GM12878 (cell line): ENCODE data around the gene AGBL4. TPM values are rescaled to one million over a fixed set of nuclear protein-coding genes. Genes with fewer than 3 reads are reported as not detected.

Experiments
- ATAC-seq: fragments of 200-7000 bp; cut with Tn5 transposase; 3 replicates; pipeline ENCODE4 v1.9.1; 2020; ENCODE audit warnings: mild to moderate bottlenecking, moderate library complexity
- BruUV-seq: library from RNA; stranded (reverse); fragments of 400-500 nt; replicated peaks from 2 replicates; lab custom pipeline; 2021; lab: Mats Ljungman, UMichigan
- CTCF ChIA-PET: fragments of 300-600 bp; sonication (Branson Sonifier 250); formaldehyde crosslinking; extraction: SDS; loops from one replicate; lab custom pipeline; 2021; ENCODE audit warnings: inconsistent platforms; lab: Yijun Ruan, JAX
- POLR2A ChIA-PET: fragments of 350-600 bp; formaldehyde crosslinking; extraction: SDS; loops from one replicate; lab custom pipeline; 2021; ENCODE audit warnings: inconsistent platforms; lab: Charles Lee
- RAD21 ChIA-PET: fragments of 300-600 bp; sonication (Branson Sonifier 250); formaldehyde crosslinking; loops from one replicate; lab custom pipeline; 2023; ENCODE audit warnings: antibody characterized with exemption; ENCODE audit not compliant: unreplicated experiment; lab: Charles Lee
- SMC1A ChIA-PET: fragments of 300-600 bp; sonication (Branson Sonifier 250); formaldehyde crosslinking; loops from one replicate; lab custom pipeline; 2023; ENCODE audit not compliant: unreplicated experiment, uncharacterized antibody; lab: Charles Lee
- DNase-seq: peaks from one replicate; pipeline ENCODE4 v3.0.0-alpha.2; 2011; ENCODE audit warnings: low read depth, low spot score
- FAIRE-seq: peaks from 3 replicates; lab custom pipeline; 2011; peaks lifted over from hg19 to GRCh38; lab: Jason Lieb, UNC
- H2AFZ ChIP-seq: 2 replicates; pipeline ENCODE4 v1.6.0; 2011; ENCODE audit warnings: low read depth, low read length, control low read depth; ENCODE audit not compliant: control insufficient read depth
- H3K27ac ChIP-seq: 2 replicates; pipeline ENCODE4 v1.5.1; 2011; ENCODE audit warnings: control low read depth; ENCODE audit not compliant: control insufficient read depth, insufficient read depth
- H3K27me3 ChIP-seq, 2 experiments: replicated peaks in 1 of 2; 2 replicates each; pipeline versions ENCODE4 v1.6.0 to v1.6.1; 2011; ENCODE audit warnings: low read length in 1 of 2; ENCODE audit not compliant: control insufficient read depth in 2 of 2, insufficient read depth in 2 of 2
- H3K36me3 ChIP-seq, 2 experiments: 2 replicates each; pipeline ENCODE4 v1.5.1; 2011; ENCODE audit warnings: low read length in 1 of 2; ENCODE audit not compliant: control insufficient read depth in 2 of 2, insufficient read depth in 2 of 2
- H3K4me1 ChIP-seq: 2 replicates; pipeline ENCODE4 v1.6.1; 2011; ENCODE audit warnings: mild to moderate bottlenecking, low read length, moderate library complexity, mixed read lengths; ENCODE audit not compliant: control insufficient read depth, insufficient read depth
- H3K4me2 ChIP-seq: 2 replicates; pipeline ENCODE4 v1.6.0; 2011; ENCODE audit warnings: control low read depth; ENCODE audit not compliant: control insufficient read depth, insufficient read depth
- H3K4me3 ChIP-seq: fragments of 200-600 bp; sonication (generic); 2 replicates; pipeline ENCODE4 v1.5.1; 2016
- H3K79me2 ChIP-seq: 2 replicates; pipeline ENCODE4 v1.6.0; 2011; ENCODE audit warnings: low read length; ENCODE audit not compliant: control insufficient read depth, insufficient read depth
- H3K9ac ChIP-seq: 2 replicates; pipeline ENCODE4 v1.8.0; 2011; ENCODE audit warnings: low read length, control low read depth, mixed read lengths; ENCODE audit not compliant: control insufficient read depth, insufficient read depth
- H3K9me3 ChIP-seq: replicated peaks from 3 replicates; pipeline ENCODE4 v1.5.1; 2011; ENCODE audit warnings: mild to moderate bottlenecking, low read length; ENCODE audit not compliant: control insufficient read depth, insufficient read depth
- H4K20me1 ChIP-seq: 2 replicates; pipeline ENCODE4 v1.6.0; 2011; ENCODE audit not compliant: control insufficient read depth, insufficient read depth
- CBFB ChIP-seq: IDR thresholded peaks from 2 replicates; pipeline ENCODE4 v1.6.1; 2016; ENCODE audit warnings: antibody characterized with exemption, low read depth
- CEBPB ChIP-seq, 2 experiments: fragments of 150-350 bp in 1 of 2; IDR thresholded peaks; 2 replicates each; pipeline ENCODE4 v1.6.1; 2012 to 2014; ENCODE audit warnings: low read depth in 2 of 2, low read length in 2 of 2, borderline replicate concordance in 1 of 2, inconsistent platforms in 1 of 2
- CHD4 ChIP-seq: fragments of 200-600 bp; sonication (generic); IDR thresholded peaks from 2 replicates; pipeline ENCODE4 v1.6.1; 2016; ENCODE audit warnings: mild to moderate bottlenecking
- CREM ChIP-seq: IDR thresholded peaks from 2 replicates; pipeline ENCODE4 v1.6.1; 2014; ENCODE audit warnings: antibody characterized with exemption, low read depth
- EZH2 ChIP-seq: IDR thresholded peaks from 2 replicates; pipeline ENCODE4 v1.6.1; 2012; ENCODE audit warnings: low read depth, mild to moderate bottlenecking, control low read depth, inconsistent platforms, low read length, borderline replicate concordance; ENCODE audit not compliant: control insufficient read depth
- JUNB ChIP-seq: IDR thresholded peaks from 2 replicates; pipeline ENCODE4 v1.6.1; 2016; ENCODE audit warnings: antibody characterized with exemption, mild to moderate bottlenecking
- MEF2B ChIP-seq: fragments of 450-650 bp; IDR thresholded peaks from 2 replicates; pipeline ENCODE4 v1.6.1; 2018; ENCODE audit warnings: mild to moderate bottlenecking, moderate library complexity; ENCODE audit not compliant: partially characterized antibody, poor library complexity, severe bottlenecking
- NFXL1 ChIP-seq: fragments of 450-650 bp; IDR thresholded peaks from 2 replicates; pipeline ENCODE4 v1.6.1; 2017; ENCODE audit warnings: antibody characterized with exemption, mild to moderate bottlenecking, borderline replicate concordance
- NFYA ChIP-seq: IDR thresholded peaks from 2 replicates; pipeline ENCODE4 v1.6.1; 2011; ENCODE audit warnings: low read depth, mild to moderate bottlenecking, low read length, improper control_type of control experiment, borderline replicate concordance
- NR2F1 ChIP-seq: fragments of 450-650 bp; conservative IDR thresholded peaks from 2 replicates; pipeline ENCODE4 v1.6.1; 2017; ENCODE audit warnings: mild to moderate bottlenecking
- POU2F2 ChIP-seq: IDR thresholded peaks from 3 replicates; pipeline ENCODE4 v1.6.1; 2011; ENCODE audit warnings: low read depth, mild to moderate bottlenecking, low read length, borderline replicate concordance
- SMARCA5 ChIP-seq: fragments of 450-650 bp; IDR thresholded peaks from 2 replicates; pipeline ENCODE4 v1.6.1; 2017; ENCODE audit warnings: mild to moderate bottlenecking
- SRF ChIP-seq, 2 experiments: IDR thresholded peaks; 2 replicates each; pipeline ENCODE4 v1.6.1; 2011; ENCODE audit warnings: low read depth in 2 of 2, low read length in 2 of 2, mild to moderate bottlenecking in 1 of 2, moderate library complexity in 1 of 2
- STAT1 ChIP-seq: fragments of 450-650 bp; conservative IDR thresholded peaks from 2 replicates; pipeline ENCODE4 v1.6.1; 2014; ENCODE audit warnings: antibody characterized with exemption, mild to moderate bottlenecking
- ZNF274 ChIP-seq: IDR thresholded peaks from one replicate; pipeline ENCODE4 v1.8.0; 2011; ENCODE audit not compliant: insufficient read length, insufficient read depth
- ZZZ3 ChIP-seq: IDR thresholded peaks from 2 replicates; pipeline ENCODE4 v1.6.1; 2011; ENCODE audit warnings: low read depth; ENCODE audit not compliant: control insufficient read depth, insufficient read length
- in situ Hi-C: fragments of 300-500 bp; cut with MboI; formaldehyde crosslinking; loops from 9 replicates; pipeline ENCODE4 v1.14.3; 2018; ENCODE audit warnings: mixed read lengths
- intact Hi-C: fragments of 100-400 bp; cut with micrococcal nuclease; formaldehyde crosslinking; loops from one replicate; pipeline ENCODE4 v1.14.2; 2022; ENCODE audit not compliant: unreplicated experiment
- polyA plus RNA-seq, 11 experiments: library from polyadenylated mRNA; depleted of rRNA in 4 of 11; unstranded in 6 of 11; stranded (reverse) in 5 of 11; fragments of >200 nt; fragmentation: Nextera tagmentation in 4 of 11; fragmentation: Illumina TruSeq in 1 of 11; extraction: Ambion mirVana in 4 of 11; extraction: Trizol in 1 of 11; gene quantifications; 1 replicate in 1 of 11; 2 replicates in 10 of 11; pipeline versions ENCODE4 v1.2.1 to v1.2.3, GENCODE V29; 2011 to 2016; ENCODE audit warnings: inconsistent platforms in 2 of 11, missing spikeins in 2 of 11, low read depth in 1 of 11
- total RNA-seq, 4 experiments: library from RNA; depleted of rRNA in 3 of 4; stranded (reverse); fragments of >200 nt in 3 of 4; fragmentation: Illumina TruSeq in 1 of 4; extraction: Trizol in 1 of 4; gene quantifications; 2 replicates each; pipeline versions ENCODE4 v1.2.1 to v1.2.3, GENCODE V29; 2013 to 2021
- TF ChIP-seq, protein P1 (sequence below): fragments of 450-650 bp; IDR thresholded peaks from 2 replicates; pipeline ENCODE4 v1.6.1; 2016; ENCODE audit warnings: mild to moderate bottlenecking, moderate library complexity, borderline replicate concordance
- TF ChIP-seq, protein P2 (sequence below): fragments of 450-650 bp; IDR thresholded peaks from 2 replicates; pipeline ENCODE4 v1.6.1; 2017; ENCODE audit warnings: antibody characterized with exemption, mild to moderate bottlenecking, moderate library complexity
- TF ChIP-seq, protein P3 (sequence below): IDR thresholded peaks from 2 replicates; pipeline ENCODE4 v1.6.1; 2012; ENCODE audit warnings: low read length, inconsistent platforms

Gene AGBL4
- total and polyA plus RNA-seq, 10 of the 15 experiments (the other 5 are each of a cell fraction or from before 2014, with no cell fraction given): 0.31 TPM; not detected in 9

DNA sequence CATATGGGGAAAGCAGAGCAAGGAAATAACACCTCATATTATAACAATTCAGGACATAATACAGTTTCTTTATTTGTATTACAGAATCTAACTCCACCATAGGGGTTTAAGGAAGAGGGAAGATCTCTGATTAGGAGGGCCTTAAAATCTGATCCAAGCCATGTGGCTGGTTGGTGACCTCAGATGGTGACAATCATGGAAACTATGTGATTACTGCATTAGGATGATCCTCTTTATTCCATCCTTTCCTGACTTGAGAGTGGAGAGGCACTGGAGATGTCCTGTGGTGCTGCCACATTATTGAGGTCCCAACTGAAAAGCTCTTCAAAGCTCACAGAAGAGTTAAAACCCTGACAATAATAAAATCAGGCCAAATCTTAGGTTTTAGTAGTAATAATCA is 1078.9 kb downstream of the AGBL4 start:
- H2AFZ ChIP-seq: no peak overlapping the region
- CTCF ChIA-PET: no interaction called here
- no peaks in the 10 kb centered on the region for H3K4me1 ChIP-seq
- TF ChIP-seq NFYA (no peak), ZNF274 (no peak), CEBPB (IDR thresholded peaks at IDR 0.05; ENCODE audit: borderline replicate concordance in 1 of 2, low read depth in 2 of 2, low read length in 2 of 2) (no peak), JUNB (no peak), NFXL1 (no peak), STAT1 (no peak), CREM (no peak), POU2F2 (no peak), ZZZ3 (no peak), MEF2B (no peak), NR2F1 (no peak), SRF (IDR thresholded peaks at IDR 0.05; ENCODE audit: low read depth in 2 of 2, low read length in 2 of 2) (no peak), CBFB (no peak), CHD4 (no peak), EZH2 (no peak), SMARCA5 (no peak)
- TF ChIP-seq, protein P1, sequence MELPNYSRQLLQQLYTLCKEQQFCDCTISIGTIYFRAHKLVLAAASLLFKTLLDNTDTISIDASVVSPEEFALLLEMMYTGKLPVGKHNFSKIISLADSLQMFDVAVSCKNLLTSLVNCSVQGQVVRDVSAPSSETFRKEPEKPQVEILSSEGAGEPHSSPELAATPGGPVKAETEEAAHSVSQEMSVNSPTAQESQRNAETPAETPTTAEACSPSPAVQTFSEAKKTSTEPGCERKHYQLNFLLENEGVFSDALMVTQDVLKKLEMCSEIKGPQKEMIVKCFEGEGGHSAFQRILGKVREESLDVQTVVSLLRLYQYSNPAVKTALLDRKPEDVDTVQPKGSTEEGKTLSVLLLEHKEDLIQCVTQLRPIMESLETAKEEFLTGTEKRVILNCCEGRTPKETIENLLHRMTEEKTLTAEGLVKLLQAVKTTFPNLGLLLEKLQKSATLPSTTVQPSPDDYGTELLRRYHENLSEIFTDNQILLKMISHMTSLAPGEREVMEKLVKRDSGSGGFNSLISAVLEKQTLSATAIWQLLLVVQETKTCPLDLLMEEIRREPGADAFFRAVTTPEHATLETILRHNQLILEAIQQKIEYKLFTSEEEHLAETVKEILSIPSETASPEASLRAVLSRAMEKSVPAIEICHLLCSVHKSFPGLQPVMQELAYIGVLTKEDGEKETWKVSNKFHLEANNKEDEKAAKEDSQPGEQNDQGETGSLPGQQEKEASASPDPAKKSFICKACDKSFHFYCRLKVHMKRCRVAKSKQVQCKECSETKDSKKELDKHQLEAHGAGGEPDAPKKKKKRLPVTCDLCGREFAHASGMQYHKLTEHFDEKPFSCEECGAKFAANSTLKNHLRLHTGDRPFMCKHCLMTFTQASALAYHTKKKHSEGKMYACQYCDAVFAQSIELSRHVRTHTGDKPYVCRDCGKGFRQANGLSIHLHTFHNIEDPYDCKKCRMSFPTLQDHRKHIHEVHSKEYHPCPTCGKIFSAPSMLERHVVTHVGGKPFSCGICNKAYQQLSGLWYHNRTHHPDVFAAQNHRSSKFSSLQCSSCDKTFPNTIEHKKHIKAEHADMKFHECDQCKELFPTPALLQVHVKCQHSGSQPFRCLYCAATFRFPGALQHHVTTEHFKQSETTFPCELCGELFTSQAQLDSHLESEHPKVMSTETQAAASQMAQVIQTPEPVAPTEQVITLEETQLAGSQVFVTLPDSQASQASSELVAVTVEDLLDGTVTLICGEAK: no peak
- TF ChIP-seq, protein P2, sequence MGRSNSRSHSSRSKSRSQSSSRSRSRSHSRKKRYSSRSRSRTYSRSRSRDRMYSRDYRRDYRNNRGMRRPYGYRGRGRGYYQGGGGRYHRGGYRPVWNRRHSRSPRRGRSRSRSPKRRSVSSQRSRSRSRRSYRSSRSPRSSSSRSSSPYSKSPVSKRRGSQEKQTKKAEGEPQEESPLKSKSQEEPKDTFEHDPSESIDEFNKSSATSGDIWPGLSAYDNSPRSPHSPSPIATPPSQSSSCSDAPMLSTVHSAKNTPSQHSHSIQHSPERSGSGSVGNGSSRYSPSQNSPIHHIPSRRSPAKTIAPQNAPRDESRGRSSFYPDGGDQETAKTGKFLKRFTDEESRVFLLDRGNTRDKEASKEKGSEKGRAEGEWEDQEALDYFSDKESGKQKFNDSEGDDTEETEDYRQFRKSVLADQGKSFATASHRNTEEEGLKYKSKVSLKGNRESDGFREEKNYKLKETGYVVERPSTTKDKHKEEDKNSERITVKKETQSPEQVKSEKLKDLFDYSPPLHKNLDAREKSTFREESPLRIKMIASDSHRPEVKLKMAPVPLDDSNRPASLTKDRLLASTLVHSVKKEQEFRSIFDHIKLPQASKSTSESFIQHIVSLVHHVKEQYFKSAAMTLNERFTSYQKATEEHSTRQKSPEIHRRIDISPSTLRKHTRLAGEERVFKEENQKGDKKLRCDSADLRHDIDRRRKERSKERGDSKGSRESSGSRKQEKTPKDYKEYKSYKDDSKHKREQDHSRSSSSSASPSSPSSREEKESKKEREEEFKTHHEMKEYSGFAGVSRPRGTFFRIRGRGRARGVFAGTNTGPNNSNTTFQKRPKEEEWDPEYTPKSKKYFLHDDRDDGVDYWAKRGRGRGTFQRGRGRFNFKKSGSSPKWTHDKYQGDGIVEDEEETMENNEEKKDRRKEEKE: no peak
- TF ChIP-seq, protein P3, sequence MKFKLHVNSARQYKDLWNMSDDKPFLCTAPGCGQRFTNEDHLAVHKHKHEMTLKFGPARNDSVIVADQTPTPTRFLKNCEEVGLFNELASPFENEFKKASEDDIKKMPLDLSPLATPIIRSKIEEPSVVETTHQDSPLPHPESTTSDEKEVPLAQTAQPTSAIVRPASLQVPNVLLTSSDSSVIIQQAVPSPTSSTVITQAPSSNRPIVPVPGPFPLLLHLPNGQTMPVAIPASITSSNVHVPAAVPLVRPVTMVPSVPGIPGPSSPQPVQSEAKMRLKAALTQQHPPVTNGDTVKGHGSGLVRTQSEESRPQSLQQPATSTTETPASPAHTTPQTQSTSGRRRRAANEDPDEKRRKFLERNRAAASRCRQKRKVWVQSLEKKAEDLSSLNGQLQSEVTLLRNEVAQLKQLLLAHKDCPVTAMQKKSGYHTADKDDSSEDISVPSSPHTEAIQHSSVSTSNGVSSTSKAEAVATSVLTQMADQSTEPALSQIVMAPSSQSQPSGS: no peak
- DNase-seq: no peak
- RAD21 ChIA-PET: no interaction called here
- H3K9ac ChIP-seq: no peak overlapping the region
- H3K4me3 ChIP-seq: no peak overlapping the region
- POLR2A ChIA-PET: no interaction called here
- H4K20me1 ChIP-seq: no peaks in the 10 kb centered on the region
- no TSS peak for BruUV-seq
- ATAC-seq: no peak
- no peaks in the 10 kb centered on the region for H3K79me2 ChIP-seq
- FAIRE-seq: no peak
- H3K27me3 ChIP-seq: no peaks in the 10 kb centered on the region
- no peaks in the 10 kb centered on the region for H3K36me3 ChIP-seq
- no peak overlapping the region for H3K27ac ChIP-seq
- in situ Hi-C loops: no loop called here
- SMC1A ChIA-PET: no interaction called here
- no peak overlapping the region for H3K4me2 ChIP-seq
- no peaks in the 10 kb centered on the region for H3K9me3 ChIP-seq
- intact Hi-C loops: no loop called here
